Fibroblast of lung (primary cell): ENCODE data around the gene ZBTB16.

Source experiments
- CTCF ChIP-seq, 2 donors: IDR thresholded peaks in 1 of 2; conservative IDR thresholded peaks in 1 of 2; 1 replicate in 1 of 2; 2 replicates in 1 of 2; pipeline ENCODE4 v1.5.1; 2011 to 2012; ENCODE audit warnings: low read length in 2 of 2, control low read depth in 1 of 2, inconsistent platforms in 1 of 2, low read depth in 1 of 2, mild to moderate bottlenecking in 1 of 2
- EZH2 ChIP-seq: IDR thresholded peaks from 2 replicates; pipeline ENCODE4 v1.5.1; 2012; ENCODE audit warnings: low read length, control low read depth, mild to moderate bottlenecking; ENCODE audit errors: missing control alignments

DNA sequence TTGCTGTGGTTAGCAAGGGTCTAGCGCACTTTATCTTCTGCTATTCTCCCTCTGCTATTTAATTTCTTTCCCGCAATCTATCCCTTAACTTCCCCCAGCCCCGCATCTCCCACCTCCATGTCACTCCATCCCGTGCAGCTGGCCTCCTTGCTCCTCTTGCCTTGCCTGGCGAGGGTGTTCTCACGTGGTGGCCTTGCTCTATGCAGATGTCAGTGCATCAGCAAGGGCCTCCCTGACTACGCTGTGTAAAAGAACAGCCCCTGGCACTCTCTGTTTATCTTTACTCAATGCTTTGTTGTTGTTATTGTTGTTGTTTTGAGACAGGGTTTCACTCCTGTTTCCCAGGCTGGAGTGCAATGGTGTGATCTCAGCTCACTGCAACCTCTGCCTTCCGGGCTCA is 122.2 kb downstream of the ZBTB16 start:
- TF ChIP-seq CTCF (conservative IDR thresholded peaks at IDR 0.05 in 1 of 2, IDR thresholded peaks at IDR 0.05 in 1 of 2; ENCODE audit: low read depth in 1 of 2, low read length in 2 of 2) (no peak), EZH2 (no peak)
